ENCODE results near the gene APELA. TPM values are rescaled to one million over a fixed set of nuclear protein-coding genes. Genes with fewer than 3 reads are reported as not detected.

APELA gene
- total RNA-seq, 6 experiments from 2014 or later = not detected

DNA sequence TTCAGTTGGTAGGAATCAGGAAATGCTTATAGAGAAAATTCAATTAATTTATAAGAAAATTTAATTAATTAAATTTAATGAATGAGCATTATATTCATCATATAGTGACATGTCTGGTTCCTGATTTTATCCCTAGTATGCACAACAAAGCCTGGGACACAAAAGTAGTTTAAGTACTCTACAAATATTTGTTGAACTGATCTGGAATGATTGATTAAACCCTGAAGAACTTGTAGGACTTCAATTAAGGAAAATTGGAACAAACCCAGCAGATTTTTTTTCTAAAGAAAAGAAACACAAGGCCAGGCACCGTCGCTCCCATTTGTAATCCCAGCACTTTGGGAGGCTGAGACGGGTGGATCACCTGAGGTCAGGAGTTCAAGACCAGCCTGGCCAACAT, 4.5 kb upstream of the APELA start:
- no peaks in the 10 kb centered on the region for H3K36me3 ChIP-seq
- H3K27ac ChIP-seq = no peak overlapping the region
- H3K4me1 ChIP-seq = no peaks in the 10 kb centered on the region
- no peak for ATAC-seq
- no peak overlapping the region for H3K4me3 ChIP-seq
- H3K9me3 ChIP-seq = no peaks in the 10 kb centered on the region
- no peaks in the 10 kb centered on the region for H3K27me3 ChIP-seq
- intact Hi-C loops (cut with DNase I) = no loop called here
- TF ChIP-seq, protein P1, sequence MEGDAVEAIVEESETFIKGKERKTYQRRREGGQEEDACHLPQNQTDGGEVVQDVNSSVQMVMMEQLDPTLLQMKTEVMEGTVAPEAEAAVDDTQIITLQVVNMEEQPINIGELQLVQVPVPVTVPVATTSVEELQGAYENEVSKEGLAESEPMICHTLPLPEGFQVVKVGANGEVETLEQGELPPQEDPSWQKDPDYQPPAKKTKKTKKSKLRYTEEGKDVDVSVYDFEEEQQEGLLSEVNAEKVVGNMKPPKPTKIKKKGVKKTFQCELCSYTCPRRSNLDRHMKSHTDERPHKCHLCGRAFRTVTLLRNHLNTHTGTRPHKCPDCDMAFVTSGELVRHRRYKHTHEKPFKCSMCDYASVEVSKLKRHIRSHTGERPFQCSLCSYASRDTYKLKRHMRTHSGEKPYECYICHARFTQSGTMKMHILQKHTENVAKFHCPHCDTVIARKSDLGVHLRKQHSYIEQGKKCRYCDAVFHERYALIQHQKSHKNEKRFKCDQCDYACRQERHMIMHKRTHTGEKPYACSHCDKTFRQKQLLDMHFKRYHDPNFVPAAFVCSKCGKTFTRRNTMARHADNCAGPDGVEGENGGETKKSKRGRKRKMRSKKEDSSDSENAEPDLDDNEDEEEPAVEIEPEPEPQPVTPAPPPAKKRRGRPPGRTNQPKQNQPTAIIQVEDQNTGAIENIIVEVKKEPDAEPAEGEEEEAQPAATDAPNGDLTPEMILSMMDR (IDR thresholded peaks at IDR 0.05) = no peak
- no peak for TF ChIP-seq POLR2A (IDR thresholded peaks at IDR 0.05)
- DNase-seq = no peak
- WGBS (ENCODE audit: insufficient coverage, low coverage, low lambda C conversion rate, missing lambda C conversion rate) = 55% methylated on average over 3 of the region's 3 CpGs

DNA sequence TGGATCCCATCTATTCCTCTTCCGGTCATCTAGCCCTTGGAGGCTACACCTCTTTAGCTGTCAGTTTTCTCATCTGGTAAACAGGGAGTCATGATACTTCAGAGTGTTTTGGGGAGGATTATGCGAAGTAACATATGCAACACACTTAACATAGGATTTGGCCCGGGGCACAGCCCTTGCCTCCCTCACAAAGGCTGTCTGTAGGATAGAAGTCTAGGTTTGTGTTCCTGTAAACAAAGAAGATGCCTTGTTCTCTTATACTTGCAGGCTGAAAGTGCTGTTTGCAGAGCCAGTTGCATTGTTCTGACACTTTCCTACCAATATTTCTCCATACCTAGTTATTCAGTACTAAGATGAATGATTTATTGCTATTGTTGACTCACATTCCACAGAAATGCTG, 2.2 kb upstream of the APELA start:
- no peaks in the 10 kb centered on the region for H3K36me3 ChIP-seq
- ATAC-seq = no peak
- DNase-seq = no peak
- TF ChIP-seq, protein P1 (IDR thresholded peaks at IDR 0.05) = no peak
- TF ChIP-seq POLR2A (IDR thresholded peaks at IDR 0.05) = no peak
- H3K4me1 ChIP-seq = no peaks in the 10 kb centered on the region
- no peak overlapping the region for H3K4me3 ChIP-seq
- H3K27ac ChIP-seq = no peak overlapping the region
- 86% methylated on average over 1 of the region's 3 CpGs for WGBS (ENCODE audit: insufficient coverage, low coverage, low lambda C conversion rate, missing lambda C conversion rate)
- intact Hi-C loops (cut with DNase I) = no loop called here
- no peaks in the 10 kb centered on the region for H3K9me3 ChIP-seq
- no peaks in the 10 kb centered on the region for H3K27me3 ChIP-seq

DNA sequence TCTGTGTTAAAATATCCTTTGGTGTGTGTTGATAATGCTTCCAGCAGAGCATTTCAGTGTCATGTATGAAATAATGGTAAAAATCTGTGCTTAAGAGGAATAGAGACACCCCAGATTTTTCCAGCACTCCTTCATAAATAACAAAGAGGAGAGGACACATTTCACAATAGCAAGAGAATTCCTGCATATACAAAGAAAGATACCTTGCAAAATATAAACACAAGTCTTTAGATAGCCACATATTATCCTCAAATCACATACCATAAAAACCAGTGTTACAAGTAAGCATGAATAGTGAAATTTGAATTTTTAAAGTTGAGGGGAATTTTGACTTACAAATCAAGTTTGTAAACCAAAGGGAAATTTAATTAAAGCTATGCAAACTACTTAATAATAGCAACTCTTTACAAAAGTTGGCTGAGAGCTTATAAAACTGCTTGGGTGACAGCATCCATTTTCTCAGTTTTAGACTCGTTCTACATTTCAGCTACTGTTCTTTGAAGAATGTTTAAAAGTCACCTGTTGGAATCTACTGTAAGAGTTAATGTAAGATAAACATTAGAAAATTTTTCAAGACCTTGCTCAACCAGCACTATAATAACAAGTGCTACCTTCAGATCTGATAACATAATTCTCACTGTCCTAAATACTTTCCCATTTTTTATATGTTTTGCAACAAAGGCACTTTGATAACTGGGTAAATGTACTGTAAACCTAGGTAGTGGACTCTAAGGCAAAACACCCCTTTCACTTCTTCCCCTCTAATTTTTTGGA, 3.7 kb downstream of the APELA start:
- Histone ChIP-seq H3K27ac (no peak overlapping the region), H3K4me1 (no peaks in the 10 kb centered on the region), H3K27me3 (no peaks in the 10 kb centered on the region), H3K36me3 (no peaks in the 10 kb centered on the region), H3K9me3 (no peaks in the 10 kb centered on the region), H3K4me3 (no peak overlapping the region)
- no peak for ATAC-seq
- intact Hi-C loops (cut with DNase I) = no loop called here
- no peak for DNase-seq
- TF ChIP-seq, protein P1 (IDR thresholded peaks at IDR 0.05) = no peak
- TF ChIP-seq POLR2A (IDR thresholded peaks at IDR 0.05) = no peak
- WGBS (ENCODE audit: insufficient coverage, low coverage, low lambda C conversion rate, missing lambda C conversion rate) = 19% methylated on average over 1 of the region's 1 CpG

DNA sequence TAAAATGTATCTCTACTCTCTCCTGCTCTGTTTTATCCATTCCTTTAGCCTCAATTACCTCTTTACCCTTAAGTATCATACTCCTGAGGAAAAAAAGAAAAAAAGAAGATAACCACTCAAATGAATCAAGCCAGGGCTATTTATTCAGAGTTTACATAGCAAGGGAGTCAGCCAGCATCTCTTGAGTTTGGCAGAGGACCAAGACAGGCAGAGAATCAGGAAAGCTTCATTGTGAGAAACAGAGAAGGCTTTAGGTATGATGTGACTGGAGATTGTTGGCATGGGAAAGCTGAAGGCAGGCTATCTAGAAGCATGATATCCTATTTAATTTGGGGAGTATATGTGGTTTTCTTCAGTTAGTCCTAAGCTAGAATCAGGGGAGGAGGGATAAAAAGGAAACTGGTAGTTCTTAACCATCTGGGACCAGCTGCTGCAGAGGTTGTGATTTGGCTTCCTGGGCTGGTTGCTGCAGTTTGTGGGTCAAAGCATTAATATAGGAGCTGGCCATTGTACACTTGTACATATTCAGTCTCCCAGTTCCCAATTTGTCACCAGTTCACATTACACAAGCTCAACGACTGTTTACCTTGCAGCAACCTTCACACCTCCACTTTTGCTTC, 11.2 kb downstream of the APELA start:
- 8% methylated on average over 1 of the region's 1 CpG for WGBS (ENCODE audit: insufficient coverage, low coverage, low lambda C conversion rate, missing lambda C conversion rate)
- H3K4me3 ChIP-seq = no peak overlapping the region
- no peak for ATAC-seq
- H3K4me1 ChIP-seq = no peaks in the 10 kb centered on the region
- TF ChIP-seq, protein P1 (IDR thresholded peaks at IDR 0.05) = no peak
- TF ChIP-seq POLR2A (IDR thresholded peaks at IDR 0.05) = no peak
- no peaks in the 10 kb centered on the region for H3K36me3 ChIP-seq
- no peak overlapping the region for H3K27ac ChIP-seq
- no peaks in the 10 kb centered on the region for H3K9me3 ChIP-seq
- H3K27me3 ChIP-seq = no peaks in the 10 kb centered on the region
- intact Hi-C loops (cut with DNase I) = no loop called here
- DNase-seq = no peak
